Measurements from ENCODE around the gene YBX2. TPM values are rescaled to one million over a fixed set of nuclear protein-coding genes. Genes with fewer than 3 reads are reported as not detected.
"Not testable (repeated sequence)": the region's sequence is repeated elsewhere in the genome, so short reads cannot be mapped to it uniquely, and the experiment has no call there.

Gene YBX2
- total RNA-seq, 1 donor from 2014 or later, result 0.07 TPM

DNA sequence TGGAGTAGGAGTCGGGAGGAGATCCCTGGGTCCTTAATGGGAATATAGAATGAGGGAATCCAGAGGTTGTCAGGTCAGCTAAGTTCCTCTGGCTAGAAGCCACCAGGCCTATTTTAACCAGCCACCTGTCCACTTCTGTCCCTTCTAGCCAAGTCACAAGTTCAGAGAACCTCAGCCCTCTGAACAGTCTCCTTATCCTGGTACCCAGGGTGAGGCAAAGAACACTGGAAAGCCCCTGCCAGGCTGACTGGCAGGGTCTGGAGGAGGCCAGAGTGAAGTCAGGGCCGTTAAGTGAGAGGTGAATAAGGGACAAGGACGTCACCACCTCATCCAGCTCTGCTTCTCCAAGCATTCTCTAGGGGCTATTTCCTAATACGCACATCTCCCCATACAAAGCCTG is 45.6 kb downstream of the YBX2 start:
- no peak for DNase-seq (ENCODE audit: low read depth, low spot score)

DNA sequence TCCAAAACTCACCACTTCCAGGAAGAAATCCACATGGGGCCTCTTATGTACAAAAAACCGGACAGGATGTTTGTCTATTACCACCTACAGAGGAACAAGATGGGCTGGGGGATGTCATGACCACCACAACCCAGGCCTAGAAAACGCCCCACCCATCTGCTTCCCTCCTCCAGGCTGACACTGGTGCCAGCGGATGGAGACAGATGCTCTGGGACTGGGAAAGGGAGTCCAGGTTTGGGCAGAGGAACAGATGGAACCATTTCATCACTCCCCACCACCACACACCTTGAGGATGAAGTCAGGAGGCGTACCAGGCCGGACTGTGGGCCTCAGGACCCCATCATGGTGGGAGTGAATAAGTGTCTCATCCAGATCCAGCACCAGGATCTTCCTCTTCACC is 47.7 kb downstream of the YBX2 start:
- no peak for DNase-seq (ENCODE audit: low read depth, low spot score)

DNA sequence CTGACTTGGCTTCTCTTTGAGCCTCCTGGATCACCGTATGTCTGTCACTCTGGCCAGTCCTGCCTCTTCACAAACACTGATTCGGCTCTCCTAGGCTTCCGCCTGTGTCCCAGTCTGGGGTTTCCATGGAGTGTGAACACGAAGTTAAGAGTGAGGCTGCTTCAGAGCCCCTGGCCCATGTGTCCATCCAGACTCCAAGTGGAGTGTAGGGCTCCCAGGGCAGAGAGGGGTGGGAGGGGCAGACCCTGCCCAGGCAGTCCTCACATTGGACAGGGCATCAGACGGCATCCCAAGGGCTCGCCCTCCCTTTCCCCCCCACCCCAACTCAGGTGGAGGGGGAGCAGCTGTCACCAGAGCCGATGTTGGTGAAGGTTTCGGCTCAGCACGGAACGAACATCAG is 50.6 kb downstream of the YBX2 start:
- DNase-seq (ENCODE audit: low read depth, low spot score), result not testable (repeated sequence)

DNA sequence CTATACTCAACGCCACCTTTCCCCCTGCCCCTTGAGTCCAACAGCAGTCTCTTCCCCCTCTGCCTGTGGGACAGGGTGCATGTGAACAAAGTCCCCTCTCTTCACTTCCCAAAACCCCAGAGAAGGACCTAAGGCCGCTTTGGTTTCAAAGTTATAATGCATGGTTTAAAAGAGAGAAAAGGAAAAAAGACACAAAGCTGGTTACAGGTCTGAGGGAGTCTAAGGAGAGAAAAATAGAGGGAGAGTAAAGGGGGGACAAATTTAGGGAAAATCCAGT is 51.0 kb downstream of the YBX2 start:
- DNase-seq (ENCODE audit: low read depth, low spot score), result no peak

DNA sequence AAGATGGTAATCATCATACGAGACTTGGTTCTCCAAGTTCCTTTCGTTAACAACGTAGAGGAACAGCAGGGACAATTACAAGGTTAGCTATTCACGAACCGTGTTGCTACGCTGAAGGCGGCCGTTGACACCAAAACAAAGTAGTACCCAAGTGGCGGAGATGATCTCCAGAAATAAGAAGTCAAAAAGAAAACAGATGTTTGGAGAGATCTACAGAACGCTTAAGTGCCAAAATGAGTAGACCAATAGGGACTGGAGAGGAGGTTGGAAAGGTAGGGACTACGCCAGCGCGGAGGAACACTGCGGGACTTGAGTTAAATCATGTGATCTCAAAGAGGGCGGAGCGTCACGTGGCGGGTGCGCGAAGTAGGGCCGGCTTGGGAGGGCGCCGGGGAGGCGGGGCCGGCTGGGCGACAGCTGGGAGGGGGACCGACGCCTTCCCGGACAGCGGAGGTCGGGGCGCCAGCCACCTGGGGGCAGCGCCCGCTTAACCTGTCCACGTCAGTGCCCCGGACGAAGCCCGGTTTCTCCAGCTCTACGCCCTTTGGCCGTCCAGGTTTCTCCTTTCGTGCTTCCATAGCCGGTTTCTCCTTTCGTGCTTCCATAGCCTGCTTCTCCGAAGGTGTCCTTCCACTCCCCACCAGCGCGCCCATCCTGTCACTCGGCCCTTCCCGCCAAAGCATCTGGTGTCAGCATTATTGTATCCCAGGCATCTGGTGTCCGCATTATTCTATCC is 51.6 kb downstream of the YBX2 start:
- peak; percentile 85 for DNase-seq (ENCODE audit: low read depth, low spot score)

DNA sequence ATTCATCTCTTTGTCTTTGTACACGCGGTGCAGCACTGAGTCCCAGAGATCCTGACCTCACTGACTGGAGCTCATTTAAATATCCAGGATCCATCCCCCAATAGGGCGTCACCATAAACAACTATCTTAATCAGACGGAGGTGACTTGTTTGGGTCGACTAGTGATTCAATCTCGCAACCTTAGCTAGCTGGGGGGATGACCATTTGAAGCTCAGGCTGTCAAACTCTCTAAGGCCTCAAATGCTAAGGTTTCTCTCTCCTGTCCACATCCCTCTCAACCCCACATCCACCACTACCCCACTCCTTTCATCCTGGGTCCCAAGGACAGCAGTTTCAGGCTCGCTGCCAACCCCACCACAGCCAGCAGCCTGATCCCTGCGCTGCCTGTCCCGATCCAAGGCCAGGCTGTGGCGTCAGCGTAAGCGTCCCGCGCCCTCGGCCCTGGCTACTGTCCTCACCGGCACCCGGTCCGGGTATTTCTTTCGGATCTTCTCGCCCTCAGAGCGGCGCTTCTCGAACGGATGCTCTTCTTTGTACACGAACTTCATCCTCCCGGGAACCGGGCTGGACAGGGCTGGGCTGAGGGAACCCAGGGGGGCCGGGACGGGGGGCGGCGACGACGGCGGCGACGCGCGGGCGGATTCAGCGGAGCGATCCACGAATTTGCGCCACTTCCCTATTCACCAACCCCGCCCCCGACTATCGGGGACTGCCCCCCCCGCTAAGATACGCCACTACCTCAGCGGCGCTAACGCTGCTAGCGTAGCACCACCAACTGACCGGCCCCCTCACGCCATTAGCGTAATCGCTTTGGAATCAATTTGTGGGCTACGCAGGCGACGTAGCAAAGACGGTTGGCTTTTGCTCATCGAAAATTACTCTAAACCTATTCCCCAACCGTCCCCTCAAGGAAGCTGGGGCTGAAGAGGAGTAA is 52.4 kb downstream of the YBX2 start, which contains the start of gene GABARAP:
GABARAP (minus strand) TSS at position 667 of the 934 bp plus-strand sequence; CDS start at position 548, 119 bp downstream.
- peak; percentile 69 for DNase-seq (ENCODE audit: low read depth, low spot score)

DNA sequence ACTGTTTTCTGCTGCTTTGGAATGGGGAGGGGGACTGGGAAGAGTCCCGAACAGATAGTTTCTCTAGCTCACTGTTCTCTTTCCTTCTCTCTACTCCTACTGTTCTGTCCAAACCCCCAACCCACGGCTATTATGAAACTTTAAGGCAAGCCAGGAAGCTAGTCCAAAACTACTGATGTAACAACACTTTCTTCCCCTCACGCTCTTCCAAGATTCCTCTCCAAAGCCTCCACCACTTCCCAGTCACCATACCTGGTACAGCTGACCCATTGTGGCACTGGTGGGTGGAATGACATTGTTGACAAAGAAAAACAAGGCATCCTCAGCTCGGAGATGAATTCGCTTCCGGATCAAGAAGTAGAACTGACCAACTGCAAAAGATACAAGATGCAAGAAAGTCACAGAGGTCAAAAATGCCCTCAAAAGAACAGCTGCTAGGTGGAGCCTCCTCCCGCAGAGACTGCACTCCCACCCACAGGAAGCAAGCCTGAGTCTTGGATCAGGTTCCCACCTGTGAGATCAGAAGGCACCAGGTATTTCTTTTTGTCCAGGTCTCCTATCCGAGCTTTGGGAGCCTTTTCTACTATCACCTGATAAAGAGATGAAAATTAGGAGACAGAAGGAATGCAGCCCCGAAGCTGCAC is 53.2 kb downstream of the YBX2 start:
- DNase-seq (ENCODE audit: low read depth, low spot score), result no peak

DNA sequence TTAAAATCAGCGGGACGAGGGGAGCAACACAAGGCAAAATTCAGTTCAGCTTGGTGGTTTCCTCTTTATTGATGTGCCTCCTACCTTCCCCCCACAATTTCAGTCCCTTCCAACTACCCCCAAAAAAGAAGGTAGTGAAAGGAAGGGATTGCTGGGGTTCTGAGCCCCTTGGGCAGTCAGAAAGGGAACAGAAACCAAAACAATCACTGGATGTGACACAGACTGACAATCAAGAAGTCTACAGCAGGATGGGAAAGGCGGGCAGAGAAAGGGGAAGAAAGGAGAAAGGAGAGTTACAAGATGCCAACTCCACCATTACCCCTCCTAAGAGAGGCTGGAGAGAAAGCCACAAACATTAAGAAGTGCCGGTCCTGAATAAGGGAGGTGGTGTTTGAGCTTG is 54.1 kb downstream of the YBX2 start:
- DNase-seq (ENCODE audit: low read depth, low spot score), result no peak

DNA sequence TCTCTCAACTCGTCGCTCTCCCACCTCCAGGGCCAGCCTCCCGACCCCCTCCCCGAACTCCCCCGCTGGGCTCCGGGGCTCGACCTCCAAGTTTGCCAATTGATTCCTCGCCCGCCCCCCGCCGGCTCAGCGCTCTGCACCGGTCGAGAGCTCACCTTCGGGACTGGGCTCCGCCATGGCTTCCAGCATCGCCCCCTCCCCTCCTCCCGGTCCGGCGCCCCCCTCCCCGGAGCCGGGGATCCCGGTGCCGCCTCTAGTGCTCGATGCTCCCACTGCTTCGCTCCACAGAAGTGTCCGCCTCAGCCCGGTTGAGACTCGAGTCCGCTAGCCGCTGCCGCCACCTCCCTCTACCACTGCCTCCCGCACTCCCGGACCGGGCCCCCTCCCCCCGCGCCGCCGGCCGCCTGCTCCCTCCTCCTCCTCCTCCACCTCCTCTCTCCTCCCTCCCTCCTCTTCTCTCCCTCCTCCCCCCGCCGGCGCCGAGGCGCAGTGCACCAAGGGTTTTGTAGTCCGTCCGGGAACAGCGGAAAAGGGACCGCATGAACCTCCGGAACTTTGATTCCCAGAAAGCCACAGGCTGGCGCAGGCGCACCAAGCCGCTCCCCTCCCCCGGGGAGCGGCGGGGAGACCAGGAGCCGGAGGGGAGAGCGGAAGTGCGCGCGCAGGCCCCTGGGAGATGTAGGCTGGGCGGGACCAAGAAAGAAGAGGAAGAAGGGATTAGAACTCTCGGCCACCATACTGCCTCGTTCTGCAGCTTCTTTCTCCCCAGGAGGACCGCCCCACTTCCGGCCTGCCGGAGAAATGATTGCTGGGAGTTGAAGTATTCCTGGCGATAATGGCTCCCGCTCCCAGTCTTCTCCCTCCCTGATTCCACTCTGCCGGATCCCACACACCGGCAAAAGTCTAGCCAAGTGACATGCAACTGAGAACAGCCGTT is 55.1 kb downstream of the YBX2 start, which contains the start of gene PHF23:
PHF23 (minus strand) TSS at position 367 of the 937 bp plus-strand sequence; CDS start at position 189, 178 bp downstream.
- DNase-seq (ENCODE audit: low read depth, low spot score), result peak; percentile 99

DNA sequence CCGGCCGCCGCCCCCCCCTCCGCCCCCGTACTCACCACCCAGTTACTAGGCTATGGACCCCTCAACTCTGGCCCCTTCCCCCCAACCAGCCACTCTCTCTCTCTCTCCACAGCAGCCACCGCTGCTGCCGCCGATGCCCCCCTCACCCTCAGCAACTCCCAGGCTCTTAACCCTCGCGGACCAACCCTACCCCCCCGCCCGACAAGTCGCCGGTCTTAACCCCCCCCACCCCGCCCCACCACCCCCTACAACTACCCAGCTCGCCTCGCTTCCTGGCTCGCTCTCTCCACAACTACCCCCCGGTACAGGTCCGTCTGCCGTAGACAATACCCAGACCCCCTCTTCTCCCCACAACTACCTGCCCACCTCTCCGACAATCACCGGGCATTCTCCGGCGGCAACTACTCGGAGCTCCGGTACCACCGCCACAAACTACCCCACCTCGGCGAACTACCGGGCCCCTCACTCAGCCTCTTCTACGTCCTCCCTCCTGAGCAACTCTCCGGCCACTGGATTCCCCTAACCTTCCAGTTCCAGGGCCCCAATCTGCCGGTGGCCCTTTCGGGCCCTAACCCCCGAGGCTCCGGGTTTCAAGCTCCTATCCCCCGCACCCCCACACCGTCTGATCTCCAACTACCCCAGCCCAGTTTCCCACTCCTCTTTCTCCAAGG is 55.9 kb downstream of the YBX2 start:
- no peak for DNase-seq (ENCODE audit: low read depth, low spot score)

Other genes with a start within 250 kb of the YBX2 start
- 0.07 and 0.14 TPM in 2 replicates for gene CLEC10A, start 214.4 kb downstream of the YBX2 start, total RNA-seq
- not detected in 2 replicates for gene ASGR2, start 179.8 kb downstream of the YBX2 start, total RNA-seq
- gene ASGR1, start 115.3 kb downstream of the YBX2 start, total RNA-seq, result 10.6 and 16.4 TPM in 2 replicates
- 11.3 and 12.5 TPM in 2 replicates for gene DLG4, start 74.8 kb downstream of the YBX2 start, total RNA-seq
- gene ACADVL, start 74.7 kb downstream of the YBX2 start, total RNA-seq, result 184 and 219 TPM in 2 replicates
- 35.2 and 40.4 TPM in 2 replicates for gene DVL2, start 60.1 kb downstream of the YBX2 start, total RNA-seq
- gene PHF23, start 55.2 kb downstream of the YBX2 start, total RNA-seq, result 47.1 and 49.1 TPM in 2 replicates
- 101 and 120 TPM in 2 replicates for gene GABARAP, start 52.2 kb downstream of the YBX2 start, total RNA-seq
- gene CTDNEP1, start 42.9 kb downstream of the YBX2 start, total RNA-seq, result 28.8 and 30.7 TPM in 2 replicates
- gene ELP5, start 42.4 kb downstream of the YBX2 start, total RNA-seq, result 38.2 and 42.3 TPM in 2 replicates
- gene CLDN7, start 32.2 kb downstream of the YBX2 start, total RNA-seq, result 20.7 and 26.8 TPM in 2 replicates
- 0.07 and 0.11 TPM in 2 replicates for gene SLC2A4, start 12.9 kb downstream of the YBX2 start, total RNA-seq
- 799 and 805 TPM in 2 replicates for gene EIF5A, start 13.0 kb upstream of the YBX2 start, total RNA-seq
- gene GPS2, start 20.7 kb upstream of the YBX2 start, total RNA-seq, result 24.8 and 41.6 TPM in 2 replicates
- 14.4 and 28.3 TPM in 2 replicates for gene NEURL4, start 34.7 kb upstream of the YBX2 start, total RNA-seq
- gene ACAP1, start 41.9 kb upstream of the YBX2 start, total RNA-seq, result 0.53 TPM in 1 of 2 replicates, not detected in the other
- gene KCTD11, start 57.5 kb upstream of the YBX2 start, total RNA-seq, result 2.5 and 4.0 TPM in 2 replicates
- not detected in 2 replicates for gene TMEM95, start 60.5 kb upstream of the YBX2 start, total RNA-seq
- 0.26 and 0.60 TPM in 2 replicates for gene TNK1, start 86.5 kb upstream of the YBX2 start, total RNA-seq
- gene PLSCR3, start 99.9 kb upstream of the YBX2 start, total RNA-seq, result 17.5 and 18.7 TPM in 2 replicates
- gene TMEM256, start 109.5 kb upstream of the YBX2 start, total RNA-seq, result 56.9 and 189 TPM in 2 replicates
- gene NLGN2, start 113.2 kb upstream of the YBX2 start, total RNA-seq, result 1.7 and 2.6 TPM in 2 replicates
- not detected in 2 replicates for gene SPEM1, start 125.7 kb upstream of the YBX2 start, total RNA-seq
- gene SPEM2, start 131.0 kb upstream of the YBX2 start, total RNA-seq, result not detected in 2 replicates
- gene SPEM3, start 134.2 kb upstream of the YBX2 start, total RNA-seq, result not detected in 2 replicates
- 5.2 and 7.3 TPM in 2 replicates for gene TMEM102, start 140.8 kb upstream of the YBX2 start, total RNA-seq
- gene FGF11, start 144.9 kb upstream of the YBX2 start, total RNA-seq, result 0.42 and 0.73 TPM in 2 replicates
- gene CHRNB1, start 150.4 kb upstream of the YBX2 start, total RNA-seq, result 7.1 and 7.5 TPM in 2 replicates
- 10.8 and 11.2 TPM in 2 replicates for gene ZBTB4, start 185.0 kb upstream of the YBX2 start, total RNA-seq
- gene SLC35G6, start 186.8 kb upstream of the YBX2 start, total RNA-seq, result not detected in 2 replicates
- gene POLR2A, start 189.7 kb upstream of the YBX2 start, total RNA-seq, result 65.3 and 93.4 TPM in 2 replicates